HG03342 (cell line): Measurements from ENCODE around the gene RAB8B.

Experiments
- ATAC-seq: cut with Tn5 transposase; IDR thresholded peaks from one replicate; pipeline ENCODE4 v1.9.1; 2021; ENCODE audit warnings: mild to moderate bottlenecking, moderate library complexity; ENCODE audit not compliant: unreplicated experiment

Gene RAB8B

GRCh38 chr15:63188926-63189871, at the start of gene RAB8B:
Gene RAB8B (plus strand): TSS chr15:63189606. CDS start chr15:63189625, 19 bp downstream.
- peak; percentile 75 for ATAC-seq

DNA sequence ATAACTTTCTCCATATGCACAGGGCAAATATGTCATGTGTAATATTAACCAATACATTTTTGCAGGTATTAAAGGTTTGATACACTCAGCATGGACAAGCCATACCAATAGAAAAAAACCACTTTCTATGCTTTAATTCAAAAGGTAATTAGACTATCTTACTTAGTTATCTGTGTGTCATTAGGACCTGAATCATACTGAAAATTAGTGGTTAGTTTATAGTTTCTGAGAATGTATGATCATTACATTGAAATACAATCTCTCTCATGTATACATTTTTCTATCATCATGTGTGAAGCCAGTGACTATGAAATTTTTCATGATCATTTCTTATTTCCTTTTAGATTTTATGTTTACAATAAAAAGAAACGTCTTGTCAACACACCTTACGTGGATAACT, 48.5 kb upstream of the RAB8B start:
- ATAC-seq: no peak

GRCh38 chr15:63145426-63145825, 44.0 kb upstream of the RAB8B start:
- ATAC-seq: no peak

- ATAC-seq: no peak
Observed at GRCh38 chr15:63146684-63147083, 42.7 kb upstream of the RAB8B start.

GRCh38 chr15:63151665-63152064, 37.7 kb upstream of the RAB8B start:
- no peak for ATAC-seq

DNA sequence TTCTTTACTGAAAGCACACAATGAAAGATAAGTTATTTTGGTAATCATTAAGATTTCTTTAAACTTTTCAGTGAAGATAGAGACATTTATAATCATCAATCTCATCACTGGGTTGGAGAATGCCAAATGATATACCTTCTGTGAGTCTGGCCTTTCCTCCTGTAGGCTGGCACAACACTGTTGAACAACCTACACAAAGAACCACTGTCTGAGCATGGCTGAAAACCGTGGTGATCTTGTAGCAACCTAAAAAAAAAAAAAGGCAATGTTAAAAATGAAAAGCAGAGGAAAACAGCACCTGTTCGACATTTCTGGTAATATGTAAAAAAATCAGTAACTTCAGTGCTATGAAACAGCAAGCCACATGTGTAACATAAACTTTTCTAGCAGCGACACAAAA, 33.9 kb upstream of the RAB8B start:
- ATAC-seq: no peak

- no peak for ATAC-seq
Observed at GRCh38 chr15:63156086-63156710, 33.2 kb upstream of the RAB8B start.

GRCh38 chr15:63156755-63157117, 32.7 kb upstream of the RAB8B start:
- no peak for ATAC-seq

DNA sequence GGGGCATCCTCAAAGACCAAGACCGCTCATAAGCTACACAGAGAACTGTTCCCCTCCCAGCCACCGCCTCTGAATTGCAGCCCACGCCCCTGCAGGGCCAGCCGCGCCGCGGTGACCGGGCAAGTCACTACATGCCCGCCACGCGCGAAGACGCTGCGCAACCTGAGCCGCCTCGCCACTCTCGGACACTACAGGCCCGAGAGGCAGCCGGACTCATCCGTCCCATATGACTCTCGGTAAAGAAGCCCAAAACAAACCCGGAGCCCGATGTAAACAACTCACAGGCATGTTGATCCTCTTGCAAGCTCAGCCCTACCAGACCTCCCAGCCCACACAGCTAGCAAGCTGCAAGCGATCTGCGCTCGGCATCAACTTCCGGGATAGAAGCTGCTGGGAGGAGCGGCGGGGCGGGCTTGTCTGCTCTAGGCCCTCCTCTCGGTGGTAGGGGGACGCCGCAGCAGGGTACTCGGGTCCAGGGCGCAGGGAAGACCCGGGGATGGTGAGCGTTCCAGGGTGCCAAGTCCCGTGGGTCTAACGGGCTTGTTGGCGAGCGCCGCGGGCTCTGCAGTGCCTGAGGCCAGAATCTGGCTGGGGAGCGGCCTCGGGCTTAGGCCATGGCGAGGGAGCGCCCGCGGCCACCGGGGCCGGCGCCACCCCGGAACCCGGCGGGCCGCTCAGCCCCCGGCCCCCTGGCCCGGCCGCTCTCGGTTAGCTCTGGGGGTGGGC, 32.1 kb upstream of the RAB8B start, which contains the start of gene RPS27L:
RPS27L (minus strand) TSS at position 360 of the 726 bp plus-strand sequence; CDS start at position 288, 72 bp downstream.
- peak; percentile 86 for ATAC-seq

GRCh38 chr15:63157891-63158431, 31.4 kb upstream of the RAB8B start:
- ATAC-seq: peak; percentile 5

GRCh38 chr15:63160638-63161037, 28.8 kb upstream of the RAB8B start:
- no peak for ATAC-seq

- no peak for ATAC-seq
Observed at GRCh38 chr15:63163217-63163616, 26.2 kb upstream of the RAB8B start.

DNA sequence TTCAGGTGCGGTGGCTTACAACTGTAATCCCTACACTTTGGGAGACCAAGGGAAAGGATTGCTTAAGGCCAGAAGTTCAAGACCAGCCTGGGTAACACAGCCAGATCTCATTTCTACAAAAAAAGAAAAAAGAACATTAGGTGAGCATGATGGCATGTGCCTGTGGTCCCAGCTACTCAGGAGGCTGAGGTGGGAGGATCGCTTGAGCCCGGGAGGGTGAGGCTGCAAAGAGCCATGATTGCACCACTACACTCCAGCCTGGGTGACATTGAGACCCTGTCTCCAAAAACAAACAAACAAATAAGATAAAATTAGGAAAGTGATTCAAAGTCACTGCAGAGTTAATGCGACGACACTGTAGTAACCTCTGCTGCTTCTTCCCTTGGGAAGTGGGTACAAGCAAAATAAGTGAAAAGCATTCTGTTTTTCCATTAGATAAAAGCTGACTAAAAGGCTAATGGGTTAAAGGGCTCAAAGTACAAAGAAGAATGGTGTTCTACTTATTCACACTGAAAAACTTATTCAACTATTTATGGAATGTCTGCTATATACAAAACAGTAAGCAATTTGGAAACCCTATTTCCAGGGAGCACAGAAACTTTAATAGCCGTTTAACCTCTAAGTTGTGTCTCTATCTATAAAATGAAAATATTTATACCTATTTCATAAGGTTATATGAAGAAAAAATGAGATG, 24.1 kb upstream of the RAB8B start:
- ATAC-seq: no peak

- no peak for ATAC-seq
Observed at GRCh38 chr15:63166219-63166618, 23.2 kb upstream of the RAB8B start.

- no peak for ATAC-seq
Observed at GRCh38 chr15:63169788-63170187, 19.6 kb upstream of the RAB8B start.

DNA sequence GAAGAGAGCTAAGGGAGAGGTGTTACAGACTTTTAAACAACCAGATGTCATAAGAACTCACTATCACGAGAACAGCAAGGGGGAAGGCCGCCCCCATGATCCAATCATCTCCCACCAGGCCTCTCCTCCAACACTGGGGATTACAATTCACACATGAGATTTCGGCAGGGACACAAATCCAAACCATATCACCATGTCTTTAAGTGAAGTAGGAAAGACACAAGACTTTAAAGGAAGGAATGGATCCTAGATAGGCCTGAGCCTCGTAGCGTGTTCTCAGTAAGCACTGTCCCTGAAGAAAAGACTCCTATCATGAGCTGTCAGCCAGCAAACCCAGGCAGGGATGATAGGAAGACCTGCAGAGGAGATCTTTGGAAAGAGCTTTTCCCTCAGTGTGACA, 17.0 kb upstream of the RAB8B start:
- no peak for ATAC-seq

GRCh38 chr15:63172851-63173451, 16.5 kb upstream of the RAB8B start:
- no peak for ATAC-seq

DNA sequence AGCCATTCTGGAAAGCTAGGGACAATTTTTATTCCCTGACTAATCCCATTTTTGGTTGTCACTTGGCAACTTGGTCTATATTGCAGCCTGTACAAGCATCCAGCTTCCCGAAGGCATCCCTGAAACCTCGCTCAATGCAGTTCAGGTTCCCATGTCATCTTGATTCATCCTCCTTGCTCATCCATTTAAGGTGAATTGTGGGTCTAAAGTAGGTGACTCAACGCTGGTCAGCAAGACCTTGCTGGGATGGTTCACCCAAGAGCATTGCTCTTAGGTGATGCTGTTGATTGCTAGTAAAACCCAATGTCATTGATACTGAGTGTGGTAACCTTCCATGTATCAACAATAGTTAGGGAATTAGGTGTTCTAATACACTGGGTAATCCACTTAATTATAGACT, 13.1 kb upstream of the RAB8B start:
- ATAC-seq: no peak

DNA sequence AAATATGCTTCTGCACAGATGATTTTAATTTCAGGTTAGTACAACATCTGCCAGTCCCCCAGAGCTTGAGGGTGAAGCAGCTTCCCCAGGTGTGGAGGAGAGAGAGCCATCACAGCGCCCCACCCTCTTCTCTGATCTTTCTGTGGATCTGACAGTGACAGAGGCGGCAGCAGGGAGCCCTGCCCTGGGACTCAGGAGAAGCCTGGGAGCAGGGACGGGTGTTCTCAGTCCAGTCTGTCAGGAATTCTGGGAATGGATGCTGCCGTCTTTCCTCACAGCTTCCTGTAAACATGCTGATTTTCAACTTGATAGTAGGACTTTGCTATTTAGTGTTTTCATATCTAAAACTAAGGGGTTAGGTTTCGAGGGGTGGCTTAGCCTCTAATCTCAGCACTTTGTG, 11.4 kb upstream of the RAB8B start:
- no peak for ATAC-seq

- no peak for ATAC-seq
Observed at GRCh38 chr15:63180746-63181145, 8.7 kb upstream of the RAB8B start.
